ENCODE results near the gene VSIG10L2.

- TF ChIP-seq CTCF (conservative IDR thresholded peaks at IDR 0.05; ENCODE audit: low read depth, low read length): no peak
- no peak for TF ChIP-seq EZH2 (IDR thresholded peaks at IDR 0.05; ENCODE audit: borderline replicate concordance, low read depth, low read length, poor library complexity, severe bottlenecking)
Observed at GRCh38 chr11:125954945-125955640, 9.2 kb downstream of the VSIG10L2 start.
